ENCODE data around the gene GNG2. TPM values are rescaled to one million over a fixed set of nuclear protein-coding genes. Genes with fewer than 3 reads are reported as not detected.

GNG2 gene
- total and polyA plus RNA-seq, 10 of the 15 experiments (the other 5 are each of a cell fraction or from before 2014, with no cell fraction given) = 31.6 to 114 (median 66.4) TPM

DNA sequence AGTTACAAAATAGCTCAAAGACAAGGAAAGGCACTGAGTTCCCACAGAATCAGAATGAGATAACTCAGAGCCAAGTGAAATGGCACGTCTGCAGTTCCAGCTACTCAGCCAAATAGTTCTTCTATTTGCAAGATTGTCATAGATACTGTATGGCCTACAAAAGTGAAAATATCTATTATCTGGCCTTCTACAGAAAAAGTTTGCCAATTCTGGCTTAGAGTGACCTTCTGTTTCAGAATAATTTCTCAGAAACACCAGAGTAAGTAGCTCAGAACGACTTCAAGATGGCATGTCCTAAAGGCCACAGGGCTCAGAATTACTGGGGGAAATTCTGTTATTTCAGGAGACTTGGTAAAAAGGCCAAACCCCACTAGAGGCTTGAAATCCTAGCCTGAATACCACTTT lies 118.3 kb downstream of the GNG2 start:
- in situ Hi-C loops (cut with MboI) = no loop called here
- SMC1A ChIA-PET (ENCODE audit: uncharacterized antibody, unreplicated experiment) = interaction anchor here (0.6 to 4.3 kb wide), 44 partner anchors 8 to 695 kb away, joined by 3 to 30 read pairs (median 4); partner anchors contain the start of gene GNG2

More for the DNA sequence above, 118.3 kb downstream of the GNG2 start:
- Histone ChIP-seq H3K27me3 (replicated peaks in 1 of 2; ENCODE audit: control insufficient read depth in 2 of 2, insufficient read depth in 2 of 2, low read length in 1 of 2) (no peaks in the 10 kb centered on the region), H3K4me1 (ENCODE audit: control insufficient read depth, insufficient read depth, low read length) (peaks cover 3% of the 10 kb centered on the region), H3K79me2 (ENCODE audit: control insufficient read depth, insufficient read depth, low read length) (no peaks in the 10 kb centered on the region), H4K20me1 (ENCODE audit: control insufficient read depth, insufficient read depth) (no peaks in the 10 kb centered on the region), H2AFZ (ENCODE audit: control insufficient read depth, low read depth, low read length) (peak overlapping the region; percentile 31), H3K27ac (ENCODE audit: control insufficient read depth, insufficient read depth) (no peak overlapping the region), H3K4me2 (ENCODE audit: control insufficient read depth, insufficient read depth) (no peak overlapping the region), H3K36me3 (ENCODE audit: control insufficient read depth in 2 of 2, insufficient read depth in 2 of 2, low read length in 1 of 2) (no peaks in the 10 kb centered on the region), H3K9me3 (replicated peaks; ENCODE audit: control insufficient read depth, insufficient read depth, low read length) (no peaks in the 10 kb centered on the region; the same call in 2 of the 3 replicates), H3K9ac (ENCODE audit: control insufficient read depth, insufficient read depth, low read length) (no peak overlapping the region), H3K4me3 (no peak overlapping the region)
- WGBS (ENCODE audit: insufficient coverage, insufficient replicate concordance, low lambda C conversion rate, missing lambda C conversion rate) = 34% methylated on average over 2 of the region's 2 CpGs
- RAD21 ChIA-PET (ENCODE audit: unreplicated experiment) = interaction anchor here (0.6 to 3.2 kb wide), 24 partner anchors 9 to 229 kb away, joined by 3 to 26 read pairs (median 4); partner anchors contain the start of gene GNG2
- ATAC-seq (no peak), FAIRE-seq (no peak), DNase-seq (ENCODE audit: low read depth, low spot score) (no peak)
- CTCF ChIA-PET = interaction anchor here (0.6 to 7.3 kb wide), 57 partner anchors 10 to 1849 kb away, joined by 3 to 67 read pairs (median 4); partner anchors contain the start of genes GNG2 and RTRAF
- TF ChIP-seq YBX1 (IDR thresholded peaks at IDR 0.05) (no peak), POLR2AphosphoS5 (IDR thresholded peaks at IDR 0.05; ENCODE audit: low read length) (no peak), SUZ12 (IDR thresholded peaks at IDR 0.05; ENCODE audit: unreplicated experiment) (no peak), POLR2AphosphoS2 (IDR thresholded peaks at IDR 0.05; ENCODE audit: low read depth, low read length) (no peak), ZNF24 (IDR thresholded peaks at IDR 0.05) (no peak), ETV6 (conservative IDR thresholded peaks at IDR 0.05 in 1 of 2, IDR thresholded peaks at IDR 0.05 in 1 of 2; ENCODE audit: borderline replicate concordance in 1 of 2, low read depth in 1 of 2) (no peak), CBFB (IDR thresholded peaks at IDR 0.05; ENCODE audit: low read depth) (no peak), ZSCAN29 (IDR thresholded peaks at IDR 0.05) (no peak), HDAC6 (IDR thresholded peaks at IDR 0.05; ENCODE audit: unreplicated experiment) (no peak), STAT1 (conservative IDR thresholded peaks at IDR 0.05) (no peak), NR2C2 (IDR thresholded peaks at IDR 0.05; ENCODE audit: borderline replicate concordance, control insufficient read depth, insufficient read length, low read depth) (no peak), FOXK2 (IDR thresholded peaks at IDR 0.05) (no peak), FOS (IDR thresholded peaks at IDR 0.05; ENCODE audit: borderline replicate concordance, extremely low read depth, insufficient read length) (no peak), TAF1 (IDR thresholded peaks at IDR 0.05; ENCODE audit: borderline replicate concordance, low read depth, low read length) (no peak)
- TF ChIP-seq, protein P1, sequence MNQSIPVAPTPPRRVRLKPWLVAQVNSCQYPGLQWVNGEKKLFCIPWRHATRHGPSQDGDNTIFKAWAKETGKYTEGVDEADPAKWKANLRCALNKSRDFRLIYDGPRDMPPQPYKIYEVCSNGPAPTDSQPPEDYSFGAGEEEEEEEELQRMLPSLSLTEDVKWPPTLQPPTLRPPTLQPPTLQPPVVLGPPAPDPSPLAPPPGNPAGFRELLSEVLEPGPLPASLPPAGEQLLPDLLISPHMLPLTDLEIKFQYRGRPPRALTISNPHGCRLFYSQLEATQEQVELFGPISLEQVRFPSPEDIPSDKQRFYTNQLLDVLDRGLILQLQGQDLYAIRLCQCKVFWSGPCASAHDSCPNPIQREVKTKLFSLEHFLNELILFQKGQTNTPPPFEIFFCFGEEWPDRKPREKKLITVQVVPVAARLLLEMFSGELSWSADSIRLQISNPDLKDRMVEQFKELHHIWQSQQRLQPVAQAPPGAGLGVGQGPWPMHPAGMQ (IDR thresholded peaks at IDR 0.05; ENCODE audit: borderline replicate concordance) = no peak
- TF ChIP-seq, protein P2, sequence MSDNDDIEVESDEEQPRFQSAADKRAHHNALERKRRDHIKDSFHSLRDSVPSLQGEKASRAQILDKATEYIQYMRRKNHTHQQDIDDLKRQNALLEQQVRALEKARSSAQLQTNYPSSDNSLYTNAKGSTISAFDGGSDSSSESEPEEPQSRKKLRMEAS (IDR thresholded peaks at IDR 0.05; ENCODE audit: low read depth, low read length) = no peak
- TF ChIP-seq, protein P3, sequence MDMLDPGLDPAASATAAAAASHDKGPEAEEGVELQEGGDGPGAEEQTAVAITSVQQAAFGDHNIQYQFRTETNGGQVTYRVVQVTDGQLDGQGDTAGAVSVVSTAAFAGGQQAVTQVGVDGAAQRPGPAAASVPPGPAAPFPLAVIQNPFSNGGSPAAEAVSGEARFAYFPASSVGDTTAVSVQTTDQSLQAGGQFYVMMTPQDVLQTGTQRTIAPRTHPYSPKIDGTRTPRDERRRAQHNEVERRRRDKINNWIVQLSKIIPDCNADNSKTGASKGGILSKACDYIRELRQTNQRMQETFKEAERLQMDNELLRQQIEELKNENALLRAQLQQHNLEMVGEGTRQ (IDR thresholded peaks at IDR 0.05; ENCODE audit: borderline replicate concordance, low read depth, low read length) = no peak
- BruUV-seq (replicated peaks) = no TSS peak
- intact Hi-C loops (cut with micrococcal nuclease; ENCODE audit: unreplicated experiment) = loop anchor here (1.0 to 5.0 kb wide), 4 partner anchors 116 to 691 kb away; partner anchors contain the start of gene GNG2
- POLR2A ChIA-PET = interaction anchor here (0.6 to 1.5 kb wide), 2 partner anchors 15 to 114 kb away, joined by 3 read pairs; no protein-coding TSS in a partner anchor
